Measurements from ENCODE around the gene CTTN. TPM values are rescaled to one million over a fixed set of nuclear protein-coding genes. Genes with fewer than 3 reads are reported as not detected.

Gene CTTN
- total and polyA plus RNA-seq, 10 of the 15 experiments (the other 5 are each of a cell fraction or from before 2014, with no cell fraction given), result 1.1 to 37.8 (median 11.8) TPM

DNA sequence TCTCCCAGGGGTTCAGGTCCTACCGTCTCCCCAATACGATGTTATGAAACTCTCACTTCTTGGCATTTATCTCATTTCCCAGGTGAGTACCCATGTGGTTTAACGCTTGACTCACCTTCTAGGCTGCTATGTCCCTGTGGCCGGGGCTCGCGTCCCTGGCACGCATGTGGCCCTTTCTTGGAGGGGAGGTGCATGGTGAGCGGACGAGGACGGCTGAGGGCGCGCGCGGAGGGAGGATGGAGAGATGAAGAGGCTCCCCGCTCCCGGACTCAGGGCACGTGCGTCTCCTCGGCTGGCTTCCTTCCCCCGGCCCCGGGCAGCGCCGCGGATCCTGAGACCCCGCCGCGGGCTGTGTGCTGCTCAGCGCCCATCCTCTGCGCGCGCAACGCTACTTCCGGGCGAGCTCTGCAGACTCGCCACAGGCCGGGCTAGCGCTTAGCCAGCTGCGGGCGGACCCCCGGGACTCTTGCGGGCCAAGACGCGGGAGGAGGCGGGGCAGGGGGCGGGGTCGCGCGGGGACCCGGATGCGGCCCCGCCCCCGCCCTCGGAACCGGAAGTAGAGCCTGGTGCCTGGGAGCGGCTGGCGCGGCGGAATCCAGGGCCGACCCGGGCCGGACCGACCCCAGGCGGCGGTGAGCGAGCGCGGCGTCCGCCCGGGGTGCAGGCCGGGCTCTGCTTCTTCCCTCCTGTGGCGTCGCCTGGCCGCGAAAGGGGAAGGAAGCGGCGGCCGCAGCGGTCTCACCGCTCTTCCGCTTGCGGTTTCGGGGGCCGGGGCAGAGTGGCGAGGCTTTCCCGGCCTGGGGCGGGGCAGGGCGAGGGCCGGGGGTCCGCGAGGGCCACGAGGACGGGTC lies at the start of gene CTTN (continued):
- TF ChIP-seq, protein P1, sequence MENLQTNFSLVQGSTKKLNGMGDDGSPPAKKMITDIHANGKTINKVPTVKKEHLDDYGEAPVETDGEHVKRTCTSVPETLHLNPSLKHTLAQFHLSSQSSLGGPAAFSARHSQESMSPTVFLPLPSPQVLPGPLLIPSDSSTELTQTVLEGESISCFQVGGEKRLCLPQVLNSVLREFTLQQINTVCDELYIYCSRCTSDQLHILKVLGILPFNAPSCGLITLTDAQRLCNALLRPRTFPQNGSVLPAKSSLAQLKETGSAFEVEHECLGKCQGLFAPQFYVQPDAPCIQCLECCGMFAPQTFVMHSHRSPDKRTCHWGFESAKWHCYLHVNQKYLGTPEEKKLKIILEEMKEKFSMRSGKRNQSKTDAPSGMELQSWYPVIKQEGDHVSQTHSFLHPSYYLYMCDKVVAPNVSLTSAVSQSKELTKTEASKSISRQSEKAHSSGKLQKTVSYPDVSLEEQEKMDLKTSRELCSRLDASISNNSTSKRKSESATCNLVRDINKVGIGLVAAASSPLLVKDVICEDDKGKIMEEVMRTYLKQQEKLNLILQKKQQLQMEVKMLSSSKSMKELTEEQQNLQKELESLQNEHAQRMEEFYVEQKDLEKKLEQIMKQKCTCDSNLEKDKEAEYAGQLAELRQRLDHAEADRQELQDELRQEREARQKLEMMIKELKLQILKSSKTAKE (IDR thresholded peaks at IDR 0.05; ENCODE audit: low read depth, poor library complexity, severe bottlenecking), result no peak
- TF ChIP-seq TCF3 (IDR thresholded peaks at IDR 0.05; ENCODE audit: borderline replicate concordance, insufficient read depth, low read depth, low read length) (peak; percentile 49; the same call in 1 of the 2 replicates), NRF1 (conservative IDR thresholded peaks at IDR 0.05; ENCODE audit: low read depth, low read length) (no peak), NR2C1 (IDR thresholded peaks at IDR 0.05) (peak; percentile 75), SUPT20H (IDR thresholded peaks at IDR 0.05; ENCODE audit: borderline replicate concordance, control insufficient read depth, low read depth, low read length) (no peak), SP1 (IDR thresholded peaks at IDR 0.05; ENCODE audit: low read depth, low read length) (no peak), ATF7 (IDR thresholded peaks at IDR 0.05; ENCODE audit: low read depth) (no peak), ESRRA (IDR thresholded peaks at IDR 0.05; ENCODE audit: low read length) (no peak), NKRF (conservative IDR thresholded peaks at IDR 0.05) (peak; percentile 75; the same call in 1 of the 2 replicates), TBL1XR1 (IDR thresholded peaks at IDR 0.05; ENCODE audit: low read depth, low read length) (no peak), ZNF687 (IDR thresholded peaks at IDR 0.05) (peak; percentile 53; the same call in 1 of the 2 replicates), ZNF24 (IDR thresholded peaks at IDR 0.05) (peak; percentile 58), JUND (IDR thresholded peaks at IDR 0.05; ENCODE audit: low read depth, low read length) (no peak), IKZF2 (IDR thresholded peaks at IDR 0.05) (peak; percentile 43 to 53; a peak in 2 of 4 replicates), RUNX3 (IDR thresholded peaks at IDR 0.05; ENCODE audit: low read length) (peak; percentile 96), EED (IDR thresholded peaks at IDR 0.05; ENCODE audit: low read depth) (peak; percentile 87), RFX5 (IDR thresholded peaks at IDR 0.05; ENCODE audit: low read depth, low read length) (no peak), FOXM1 (IDR thresholded peaks at IDR 0.05; ENCODE audit: low read depth, low read length) (no peak)
- TF ChIP-seq, protein P2, sequence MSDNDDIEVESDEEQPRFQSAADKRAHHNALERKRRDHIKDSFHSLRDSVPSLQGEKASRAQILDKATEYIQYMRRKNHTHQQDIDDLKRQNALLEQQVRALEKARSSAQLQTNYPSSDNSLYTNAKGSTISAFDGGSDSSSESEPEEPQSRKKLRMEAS (IDR thresholded peaks at IDR 0.05; ENCODE audit: low read depth, low read length), result peak; percentile 43; the same call in 1 of the 2 replicates
- TF ChIP-seq, protein P3, sequence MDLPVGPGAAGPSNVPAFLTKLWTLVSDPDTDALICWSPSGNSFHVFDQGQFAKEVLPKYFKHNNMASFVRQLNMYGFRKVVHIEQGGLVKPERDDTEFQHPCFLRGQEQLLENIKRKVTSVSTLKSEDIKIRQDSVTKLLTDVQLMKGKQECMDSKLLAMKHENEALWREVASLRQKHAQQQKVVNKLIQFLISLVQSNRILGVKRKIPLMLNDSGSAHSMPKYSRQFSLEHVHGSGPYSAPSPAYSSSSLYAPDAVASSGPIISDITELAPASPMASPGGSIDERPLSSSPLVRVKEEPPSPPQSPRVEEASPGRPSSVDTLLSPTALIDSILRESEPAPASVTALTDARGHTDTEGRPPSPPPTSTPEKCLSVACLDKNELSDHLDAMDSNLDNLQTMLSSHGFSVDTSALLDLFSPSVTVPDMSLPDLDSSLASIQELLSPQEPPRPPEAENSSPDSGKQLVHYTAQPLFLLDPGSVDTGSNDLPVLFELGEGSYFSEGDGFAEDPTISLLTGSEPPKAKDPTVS (IDR thresholded peaks at IDR 0.05; ENCODE audit: low read depth, low read length), result no peak
